Upper lobe of left lung (tissue), 6 donors: ENCODE data around the gene RAPGEF5. TPM values are rescaled to one million over a fixed set of nuclear protein-coding genes. Genes with fewer than 3 reads are reported as not detected.
A peak's percentile ranks its signal among the peaks of the same experiment; 100 is the strongest.

Experiments used
- ATAC-seq, 2 donors: fragments of 200-7000 bp; cut with Tn5 transposase; one replicate each; pipeline ENCODE4 v1.9.1; 2022; ENCODE audit warnings: mild to moderate bottlenecking in 2 of 2, moderate library complexity in 2 of 2; ENCODE audit not compliant: low FRiP score in 2 of 2
- DNase-seq, 2 donors: peaks; one replicate each; pipeline ENCODE4 v3.0.0-alpha.2; 2019 to 2020
- H3K27ac ChIP-seq, 4 donors: fragments of 200-600 bp; sonication (generic); one replicate each; pipeline ENCODE4 v1.5.1; 2016 to 2019
- H3K27me3 ChIP-seq, 4 donors: fragments of 200-600 bp; sonication (generic); one replicate each; pipeline ENCODE4 v1.5.1; 2017 to 2019
- H3K36me3 ChIP-seq, 4 donors: fragments of 200-600 bp; sonication (generic); one replicate each; pipeline ENCODE4 v1.5.1; 2016 to 2019
- H3K4me1 ChIP-seq, 4 donors: fragments of 200-600 bp; sonication (generic); one replicate each; pipeline ENCODE4 v1.5.1; 2018 to 2019
- H3K4me3 ChIP-seq, 4 donors: fragments of 200-600 bp; sonication (generic); one replicate each; pipeline ENCODE4 v1.5.1; 2017 to 2019; ENCODE audit warnings: mild to moderate bottlenecking in 2 of 4, moderate library complexity in 1 of 4
- H3K9me3 ChIP-seq, 4 donors: fragments of 200-600 bp; sonication (generic); one replicate each; pipeline ENCODE4 v1.5.1; 2018 to 2019
- CTCF ChIP-seq, 6 experiments: fragments of 450-650 bp in 4 of 6; fragments of 200-600 bp in 2 of 6; sonication (generic) in 2 of 6; IDR thresholded peaks; one replicate each; pipeline ENCODE4 v1.5.1; 2016 to 2019; ENCODE audit warnings: antibody characterized with exemption in 6 of 6
- EP300 ChIP-seq, 4 donors: sonication (generic); formaldehyde crosslinking; IDR thresholded peaks; one replicate each; pipeline ENCODE4 v1.5.1; 2017; ENCODE audit warnings: antibody characterized with exemption in 4 of 4, control low read depth in 2 of 4
- POLR2A ChIP-seq, 4 donors: fragments of 450-650 bp; IDR thresholded peaks; one replicate each; pipeline ENCODE4 v1.5.1; 2016 to 2017; ENCODE audit warnings: antibody characterized with exemption in 4 of 4, mild to moderate bottlenecking in 2 of 4
- POLR2AphosphoS5 ChIP-seq, 2 donors: sonication (generic); formaldehyde crosslinking; IDR thresholded peaks; one replicate each; pipeline ENCODE4 v1.5.1; 2017; ENCODE audit warnings: antibody characterized with exemption in 2 of 2
- WGBS, 2 donors: methylation state at CpG; one replicate each; pipeline ENCODE4 v1.1.5; 2017 to 2018; 5-methylcytosine and 5-hydroxymethylcytosine counted together
- total RNA-seq, 6 donors: library from RNA; depleted of rRNA in 4 of 6; stranded (reverse); fragments of >200 nt in 4 of 6; gene quantifications; one replicate each; pipeline versions ENCODE4 v1.1.0 to v1.2.1, GENCODE V29; 2016 to 2021
- donor health status: DM: no; HTN: no; CAD: no; lungs with moderate emphysema.
- donor health status: DM: no; HTN: yes; CAD: no; lungs with severe emphysema.

The RAPGEF5 gene
- total RNA-seq, 6 donors from 2014 or later, result 68.1 to 206 (median 101) TPM

GRCh38 chr7:22389892-22390291 lies 32.9 kb upstream of the RAPGEF5 start:
- Histone ChIP-seq H3K27me3 (no peaks in the 10 kb centered on the region), H3K27ac (no peak overlapping the region), H3K9me3 (no peaks in the 10 kb centered on the region), H3K4me3 (no peak overlapping the region), H3K4me1 (no peaks in the 10 kb centered on the region), H3K36me3 (no peaks in the 10 kb centered on the region)
- no peak for TF ChIP-seq POLR2A (IDR thresholded peaks at IDR 0.05)
- TF ChIP-seq EP300 (IDR thresholded peaks at IDR 0.05), result no peak
- TF ChIP-seq POLR2AphosphoS5 (IDR thresholded peaks at IDR 0.05), result no peak
- ATAC-seq (no peak), DNase-seq (no peak)
- 90 to 92% methylated on average over 2 of the region's 2 CpGs for WGBS, 2 donors

- Histone ChIP-seq H3K27me3 (no peaks in the 10 kb centered on the region), H3K27ac (no peak overlapping the region), H3K4me1 (no peaks in the 10 kb centered on the region), H3K4me3 (no peak overlapping the region), H3K36me3 (no peaks in the 10 kb centered on the region), H3K9me3 (no peaks in the 10 kb centered on the region)
- ATAC-seq (peak in 1 of 2 donors; percentile 34), DNase-seq (no peak)
- WGBS, 2 donors, result 60 to 77% methylated on average over 4 of the region's 4 CpGs
- TF ChIP-seq POLR2AphosphoS5 (IDR thresholded peaks at IDR 0.05) (no peak), EP300 (IDR thresholded peaks at IDR 0.05) (no peak), POLR2A (IDR thresholded peaks at IDR 0.05) (no peak), CTCF (IDR thresholded peaks at IDR 0.05) (no peak)
These were observed 30.6 kb upstream of the RAPGEF5 start for GRCh38 chr7:22387583-22387982.

GRCh38 chr7:22386865-22387264 lies 29.9 kb upstream of the RAPGEF5 start:
- Histone ChIP-seq H3K4me3 (no peak overlapping the region), H3K27ac (no peak overlapping the region), H3K9me3 (no peaks in the 10 kb centered on the region), H3K27me3 (no peaks in the 10 kb centered on the region), H3K4me1 (no peaks in the 10 kb centered on the region), H3K36me3 (no peaks in the 10 kb centered on the region)
- WGBS, 2 donors, result 93 to 95% methylated on average over 1 of the region's 1 CpG
- no peak for ATAC-seq
- TF ChIP-seq POLR2AphosphoS5 (IDR thresholded peaks at IDR 0.05) (no peak), CTCF (IDR thresholded peaks at IDR 0.05) (no peak), POLR2A (IDR thresholded peaks at IDR 0.05) (no peak), EP300 (IDR thresholded peaks at IDR 0.05) (no peak)
- DNase-seq, result no peak

GRCh38 chr7:22386206-22386858 lies 29.4 kb upstream of the RAPGEF5 start:
- no peak for DNase-seq
- no peaks in the 10 kb centered on the region for H3K36me3 ChIP-seq
- WGBS, 2 donors, result 95 to 96% methylated on average over 2 of the region's 2 CpGs
- no peak overlapping the region for H3K27ac ChIP-seq
- no peaks in the 10 kb centered on the region for H3K27me3 ChIP-seq
- H3K4me3 ChIP-seq, result no peak overlapping the region
- H3K9me3 ChIP-seq, result no peaks in the 10 kb centered on the region
- H3K4me1 ChIP-seq, result no peaks in the 10 kb centered on the region
- no peak for ATAC-seq
- TF ChIP-seq POLR2A (IDR thresholded peaks at IDR 0.05) (no peak), CTCF (IDR thresholded peaks at IDR 0.05) (no peak), POLR2AphosphoS5 (IDR thresholded peaks at IDR 0.05) (no peak), EP300 (IDR thresholded peaks at IDR 0.05) (no peak)

GRCh38 chr7:22385326-22385725 lies 28.4 kb upstream of the RAPGEF5 start:
- Histone ChIP-seq H3K27me3 (no peaks in the 10 kb centered on the region), H3K27ac (no peak overlapping the region), H3K36me3 (no peaks in the 10 kb centered on the region), H3K4me1 (no peaks in the 10 kb centered on the region), H3K9me3 (no peaks in the 10 kb centered on the region), H3K4me3 (no peak overlapping the region)
- DNase-seq, result no peak
- WGBS, 2 donors, result 88 to 89% methylated on average over 4 of the region's 4 CpGs
- ATAC-seq, result no peak
- TF ChIP-seq EP300 (IDR thresholded peaks at IDR 0.05), result no peak

GRCh38 chr7:22380333-22380732 lies 23.4 kb upstream of the RAPGEF5 start:
- Histone ChIP-seq H3K4me3 (no peak overlapping the region), H3K9me3 (no peaks in the 10 kb centered on the region), H3K4me1 (peaks cover 0 to 5% (median 2%) of the 10 kb centered on the region in 4 donors), H3K27ac (no peak overlapping the region), H3K36me3 (no peaks in the 10 kb centered on the region), H3K27me3 (no peaks in the 10 kb centered on the region)
- DNase-seq (no peak), ATAC-seq (no peak)
- WGBS, 2 donors, result 88 to 98% methylated on average over 2 of the region's 2 CpGs
- TF ChIP-seq POLR2A (IDR thresholded peaks at IDR 0.05) (no peak), EP300 (IDR thresholded peaks at IDR 0.05) (no peak), POLR2AphosphoS5 (IDR thresholded peaks at IDR 0.05) (no peak), CTCF (IDR thresholded peaks at IDR 0.05) (no peak)
